HEK293 (cell line): ENCODE results near the gene ZNF232.
"Not testable (repeated sequence)": the region's sequence is repeated elsewhere in the genome, so short reads cannot be mapped to it uniquely, and the experiment has no call there.

ENCODE experiments used
- ELK4 ChIP-seq: IDR thresholded peaks from 2 replicates; pipeline ENCODE4 v1.6.1; 2011; ENCODE audit warnings: mild to moderate bottlenecking, low read depth, low read length, borderline replicate concordance
- ZNF138 ChIP-seq: fragments of 450-650 bp; formaldehyde crosslinking; IDR thresholded peaks from 2 replicates; pipeline ENCODE4 v1.5.1; 2016; ENCODE audit warnings: missing biosample characterization, missing genetic modification characterization, borderline replicate concordance
- ZNF146 ChIP-seq: fragments of 450-650 bp; formaldehyde crosslinking; IDR thresholded peaks from 2 replicates; pipeline ENCODE4 v1.5.1; 2016; ENCODE audit warnings: missing biosample characterization, missing genetic modification characterization
- TF ChIP-seq, protein P1 (sequence below): fragments of 450-650 bp; formaldehyde crosslinking; IDR thresholded peaks from 2 replicates; pipeline ENCODE4 v1.5.1; 2016; ENCODE audit warnings: missing biosample characterization, missing genetic modification characterization

DNA sequence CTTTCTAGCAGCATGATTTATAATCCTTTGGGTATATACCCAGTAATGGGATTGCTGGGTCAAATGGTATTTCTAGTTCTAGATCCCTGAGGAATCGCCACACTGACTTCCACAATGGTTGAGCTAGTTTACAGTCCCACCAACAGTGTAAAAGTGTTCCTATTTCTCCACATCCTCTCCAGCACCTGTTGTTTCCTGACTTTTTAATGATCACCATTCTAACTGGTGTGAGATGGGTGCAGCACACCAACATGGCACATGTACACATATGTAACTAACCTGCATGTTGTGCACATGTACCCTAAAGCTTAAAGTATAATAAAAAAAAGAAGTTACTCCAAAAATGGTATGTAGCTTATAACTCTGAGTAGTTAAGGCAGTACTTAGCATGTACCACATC lies 49.0 kb upstream of the ZNF232 start:
- not testable (repeated sequence) for TF ChIP-seq ELK4; ZNF138 (tag by site-specific recombination); ZNF146 (tag by site-specific recombination)
- TF ChIP-seq, protein P1, sequence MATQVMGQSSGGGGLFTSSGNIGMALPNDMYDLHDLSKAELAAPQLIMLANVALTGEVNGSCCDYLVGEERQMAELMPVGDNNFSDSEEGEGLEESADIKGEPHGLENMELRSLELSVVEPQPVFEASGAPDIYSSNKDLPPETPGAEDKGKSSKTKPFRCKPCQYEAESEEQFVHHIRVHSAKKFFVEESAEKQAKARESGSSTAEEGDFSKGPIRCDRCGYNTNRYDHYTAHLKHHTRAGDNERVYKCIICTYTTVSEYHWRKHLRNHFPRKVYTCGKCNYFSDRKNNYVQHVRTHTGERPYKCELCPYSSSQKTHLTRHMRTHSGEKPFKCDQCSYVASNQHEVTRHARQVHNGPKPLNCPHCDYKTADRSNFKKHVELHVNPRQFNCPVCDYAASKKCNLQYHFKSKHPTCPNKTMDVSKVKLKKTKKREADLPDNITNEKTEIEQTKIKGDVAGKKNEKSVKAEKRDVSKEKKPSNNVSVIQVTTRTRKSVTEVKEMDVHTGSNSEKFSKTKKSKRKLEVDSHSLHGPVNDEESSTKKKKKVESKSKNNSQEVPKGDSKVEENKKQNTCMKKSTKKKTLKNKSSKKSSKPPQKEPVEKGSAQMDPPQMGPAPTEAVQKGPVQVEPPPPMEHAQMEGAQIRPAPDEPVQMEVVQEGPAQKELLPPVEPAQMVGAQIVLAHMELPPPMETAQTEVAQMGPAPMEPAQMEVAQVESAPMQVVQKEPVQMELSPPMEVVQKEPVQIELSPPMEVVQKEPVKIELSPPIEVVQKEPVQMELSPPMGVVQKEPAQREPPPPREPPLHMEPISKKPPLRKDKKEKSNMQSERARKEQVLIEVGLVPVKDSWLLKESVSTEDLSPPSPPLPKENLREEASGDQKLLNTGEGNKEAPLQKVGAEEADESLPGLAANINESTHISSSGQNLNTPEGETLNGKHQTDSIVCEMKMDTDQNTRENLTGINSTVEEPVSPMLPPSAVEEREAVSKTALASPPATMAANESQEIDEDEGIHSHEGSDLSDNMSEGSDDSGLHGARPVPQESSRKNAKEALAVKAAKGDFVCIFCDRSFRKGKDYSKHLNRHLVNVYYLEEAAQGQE = not testable (repeated sequence)
